Neural crest cell (in vitro differentiated cells): ENCODE measurements around the gene HDAC11. TPM values are rescaled to one million over a fixed set of nuclear protein-coding genes. Genes with fewer than 3 reads are reported as not detected.

Experiments
- DNase-seq: peaks from one replicate; pipeline ENCODE4 v3.0.0; 2021; ENCODE audit warnings: low read depth, mixed read lengths, low spot score
- H3K27ac Mint-ChIP-seq: one replicate; pipeline ENCODE4 v1.8.0; 2021; ENCODE audit warnings: mild to moderate bottlenecking, mixed read lengths; ENCODE audit not compliant: unreplicated experiment
- H3K27me3 Mint-ChIP-seq: 2 replicates; pipeline ENCODE4 v1.8.0; 2021; ENCODE audit warnings: low read depth, mild to moderate bottlenecking, mixed read lengths
- H3K36me3 Mint-ChIP-seq: 2 replicates; pipeline ENCODE4 v1.8.0; 2021; ENCODE audit warnings: low read depth, mild to moderate bottlenecking, mixed read lengths
- H3K4me1 Mint-ChIP-seq: 2 replicates; pipeline ENCODE4 v1.8.0; 2021; ENCODE audit warnings: mixed read lengths
- H3K4me3 Mint-ChIP-seq: one replicate; pipeline ENCODE4 v1.8.0; 2021; ENCODE audit warnings: mild to moderate bottlenecking, mixed read lengths
- H3K9me3 Mint-ChIP-seq: 2 replicates; pipeline ENCODE4 v1.8.0; 2021; ENCODE audit warnings: mixed read lengths
- CTCF ChIP-seq: fragments of 200-600 bp; sonication (generic); conservative IDR thresholded peaks from 2 replicates; pipeline ENCODE4 v1.5.0; 2021; ENCODE audit warnings: antibody characterized with exemption, mild to moderate bottlenecking
- total RNA-seq: library from RNA; stranded (reverse); gene quantifications from 2 replicates; pipeline ENCODE4 v1.2.1, GENCODE V29; 2021

Gene HDAC11
- total RNA-seq, 1 donor from 2014 or later: 14.0 TPM

GRCh38 chr3:13540297-13540995, 60.3 kb downstream of the HDAC11 start:
- H3K27me3 Mint-ChIP-seq: no peaks in the 10 kb centered on the region
- H3K4me3 Mint-ChIP-seq: no peak overlapping the region
- H3K27ac Mint-ChIP-seq: no peak overlapping the region
- H3K9me3 Mint-ChIP-seq: peaks cover 2% of the 10 kb centered on the region
- H3K4me1 Mint-ChIP-seq: peaks cover 19% of the 10 kb centered on the region
- no peak for DNase-seq
- no peaks in the 10 kb centered on the region for H3K36me3 Mint-ChIP-seq
- TF ChIP-seq CTCF: no peak

GRCh38 chr3:13541691-13542090, 61.6 kb downstream of the HDAC11 start:
- H3K9me3 Mint-ChIP-seq: peaks cover 2% of the 10 kb centered on the region
- H3K27ac Mint-ChIP-seq: no peak overlapping the region
- no peaks in the 10 kb centered on the region for H3K27me3 Mint-ChIP-seq
- H3K4me3 Mint-ChIP-seq: no peak overlapping the region
- peaks cover 8% of the 10 kb centered on the region for H3K4me1 Mint-ChIP-seq
- no peaks in the 10 kb centered on the region for H3K36me3 Mint-ChIP-seq
- DNase-seq: no peak
- TF ChIP-seq CTCF: no peak

DNA sequence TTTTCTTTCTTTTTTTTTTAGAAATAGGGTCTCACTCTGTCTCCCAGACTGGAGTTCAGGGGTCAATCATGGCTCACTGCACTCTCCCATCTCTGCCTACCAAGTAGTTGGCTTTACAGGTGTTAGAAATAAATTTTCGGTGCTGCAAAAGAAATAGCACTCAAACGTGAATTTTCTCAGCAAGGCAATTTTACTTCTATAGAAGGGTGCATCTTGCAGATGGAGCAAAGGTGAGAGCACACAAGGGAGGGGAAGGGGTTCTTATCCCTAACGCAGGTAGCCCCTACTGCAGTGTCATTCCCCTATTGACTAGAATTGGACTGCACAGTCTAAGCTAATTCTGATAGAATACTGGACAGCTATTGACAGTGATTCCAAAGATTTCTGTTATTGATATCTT, 62.0 kb downstream of the HDAC11 start:
- no peak for TF ChIP-seq CTCF
- peaks cover under 1% of the 10 kb centered on the region for H3K27me3 Mint-ChIP-seq
- no peak overlapping the region for H3K27ac Mint-ChIP-seq
- no peak for DNase-seq
- H3K36me3 Mint-ChIP-seq: no peaks in the 10 kb centered on the region
- peaks cover 8% of the 10 kb centered on the region for H3K4me1 Mint-ChIP-seq
- H3K9me3 Mint-ChIP-seq: peaks cover 2% of the 10 kb centered on the region
- no peak overlapping the region for H3K4me3 Mint-ChIP-seq

DNA sequence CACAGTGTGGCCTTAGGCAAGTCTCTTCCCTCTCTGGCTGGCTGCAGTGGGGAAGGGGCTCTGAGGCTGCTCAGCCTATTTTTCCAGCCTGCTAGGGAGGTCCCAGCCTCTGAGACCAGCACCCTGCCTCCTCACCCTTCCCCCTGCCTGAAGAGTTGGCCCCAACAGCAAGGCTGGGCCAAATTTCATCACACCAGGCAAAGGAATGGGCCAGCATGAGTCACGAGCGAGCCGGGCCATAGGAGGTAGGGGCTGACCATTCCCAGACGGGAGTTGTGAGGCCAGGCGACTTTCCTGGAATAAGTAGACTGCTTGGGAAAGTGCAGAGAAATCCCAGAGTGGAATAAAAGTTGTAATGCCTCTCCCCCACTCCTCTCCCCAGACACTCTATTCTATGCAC, 63.1 kb downstream of the HDAC11 start:
- H3K4me3 Mint-ChIP-seq: no peak overlapping the region
- peaks cover 12% of the 10 kb centered on the region for H3K4me1 Mint-ChIP-seq
- peaks cover 6% of the 10 kb centered on the region for H3K27me3 Mint-ChIP-seq
- no peaks in the 10 kb centered on the region for H3K9me3 Mint-ChIP-seq
- no peak overlapping the region for H3K27ac Mint-ChIP-seq
- H3K36me3 Mint-ChIP-seq: no peaks in the 10 kb centered on the region
- no peak for DNase-seq
- no peak for TF ChIP-seq CTCF

DNA sequence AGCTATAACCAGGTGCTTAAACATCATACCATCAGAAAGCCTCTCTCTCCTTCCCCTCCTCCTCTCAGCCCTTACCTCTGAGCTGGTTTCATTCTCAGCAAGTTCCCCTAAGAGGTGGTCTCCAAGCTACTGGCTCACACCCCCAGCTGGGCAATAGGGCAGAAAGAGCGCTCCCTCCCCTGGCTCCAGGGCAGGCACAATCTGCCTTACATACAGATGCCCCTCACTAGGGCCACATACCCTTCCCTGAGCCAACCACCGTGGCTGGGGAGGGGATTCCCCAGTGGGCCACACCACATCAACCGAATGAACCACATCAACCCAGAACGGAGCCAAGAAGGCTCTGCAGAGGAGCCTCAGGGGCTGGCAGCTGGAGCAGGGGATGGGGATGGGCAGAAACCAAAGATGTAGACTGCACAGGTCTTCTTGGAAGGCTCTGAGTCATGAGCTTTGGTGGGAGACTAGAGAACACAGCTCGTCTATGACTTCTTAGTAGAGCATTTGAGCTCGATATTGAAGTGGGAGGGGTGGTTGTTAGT, 64.3 kb downstream of the HDAC11 start:
- no peak overlapping the region for H3K27ac Mint-ChIP-seq

More for the DNA sequence above, 64.3 kb downstream of the HDAC11 start:
- no peaks in the 10 kb centered on the region for H3K9me3 Mint-ChIP-seq
- H3K4me1 Mint-ChIP-seq: peaks cover 14% of the 10 kb centered on the region
- TF ChIP-seq CTCF: no peak
- no peaks in the 10 kb centered on the region for H3K36me3 Mint-ChIP-seq
- peaks cover 9% of the 10 kb centered on the region for H3K27me3 Mint-ChIP-seq
- DNase-seq: no peak
- no peak overlapping the region for H3K4me3 Mint-ChIP-seq
